Stimulated activated CD4-positive, alpha-beta T cell treated with anti-CD3 and anti-CD28 coated beads, Interleukin-1b, Interleukin-23, amount 100 ng/mL, for 48 hours (primary cell): ENCODE measurements around the gene MYOC.
A peak's percentile ranks its signal among the peaks of the same experiment; 100 is the strongest.
"Not testable (repeated sequence)": the region's sequence is repeated elsewhere in the genome, so short reads cannot be mapped to it uniquely, and the experiment has no call there.

Experiments
- DNase-seq: peaks from one replicate; pipeline ENCODE4 v3.0.0-alpha.2; 2020

MYOC gene

GRCh38 chr1:171645553-171646248 is 6.8 kb downstream of the MYOC start:
- DNase-seq = no peak

- peak; percentile 76 for DNase-seq
Measured at GRCh38 chr1:171644805-171645483, 7.5 kb downstream of the MYOC start.

- DNase-seq = no peak
Measured at GRCh38 chr1:171643156-171643555, 9.3 kb downstream of the MYOC start.

- no peak for DNase-seq
Measured at GRCh38 chr1:171642197-171642596, 10.3 kb downstream of the MYOC start.

GRCh38 chr1:171641076-171641864 is 11.2 kb downstream of the MYOC start:
- DNase-seq = no peak

- no peak for DNase-seq
Measured at GRCh38 chr1:171640225-171640624, 12.3 kb downstream of the MYOC start.

- no peak for DNase-seq
Measured at GRCh38 chr1:171637928-171638576, 14.4 kb downstream of the MYOC start.

- DNase-seq = no peak
Measured at GRCh38 chr1:171636141-171636540, 16.3 kb downstream of the MYOC start.

- no peak for DNase-seq
Measured at GRCh38 chr1:171635661-171636060, 16.8 kb downstream of the MYOC start.

- DNase-seq = no peak
Measured at GRCh38 chr1:171628225-171628624, 24.3 kb downstream of the MYOC start.

- DNase-seq = no peak
Measured at GRCh38 chr1:171627020-171627419, 25.5 kb downstream of the MYOC start.

GRCh38 chr1:171625225-171625624 is 27.3 kb downstream of the MYOC start:
- no peak for DNase-seq

GRCh38 chr1:171623651-171624331 is 28.7 kb downstream of the MYOC start:
- DNase-seq = no peak

GRCh38 chr1:171622152-171622462 is 30.4 kb downstream of the MYOC start, which contains the start of gene MYOCOS:
Gene MYOCOS, plus strand, starts transcription at chr1:171622243. Its CDS starts 1,641 bp downstream, at chr1:171623884.
- no peak for DNase-seq

GRCh38 chr1:171616586-171616985 is 35.9 kb downstream of the MYOC start:
- no peak for DNase-seq

- not testable (repeated sequence) for DNase-seq
Measured at GRCh38 chr1:171615122-171615906, 37.2 kb downstream of the MYOC start.

- DNase-seq = no peak
Measured at GRCh38 chr1:171613282-171613681, 39.2 kb downstream of the MYOC start.

- no peak for DNase-seq
Measured at GRCh38 chr1:171611306-171611705, 41.2 kb downstream of the MYOC start.

GRCh38 chr1:171610385-171610784 is 42.1 kb downstream of the MYOC start:
- no peak for DNase-seq

GRCh38 chr1:171606402-171606941 is 46.0 kb downstream of the MYOC start:
- DNase-seq = no peak

GRCh38 chr1:171603042-171603441 is 49.4 kb downstream of the MYOC start:
- DNase-seq = not testable (repeated sequence)

- no peak for DNase-seq
Measured at GRCh38 chr1:171600862-171601261, 51.6 kb downstream of the MYOC start.
